NB4 (cell line): ENCODE data around the gene EVC.

Source experiments
- TF ChIP-seq, protein P1 (sequence below): IDR thresholded peaks from one replicate; pipeline ENCODE4 v1.5.1; 2012; ENCODE audit warnings: low read depth, low read length
- TF ChIP-seq, protein P2 (sequence below): IDR thresholded peaks from 2 replicates; pipeline ENCODE4 v1.6.1; 2011; ENCODE audit warnings: low read depth, low read length

DNA sequence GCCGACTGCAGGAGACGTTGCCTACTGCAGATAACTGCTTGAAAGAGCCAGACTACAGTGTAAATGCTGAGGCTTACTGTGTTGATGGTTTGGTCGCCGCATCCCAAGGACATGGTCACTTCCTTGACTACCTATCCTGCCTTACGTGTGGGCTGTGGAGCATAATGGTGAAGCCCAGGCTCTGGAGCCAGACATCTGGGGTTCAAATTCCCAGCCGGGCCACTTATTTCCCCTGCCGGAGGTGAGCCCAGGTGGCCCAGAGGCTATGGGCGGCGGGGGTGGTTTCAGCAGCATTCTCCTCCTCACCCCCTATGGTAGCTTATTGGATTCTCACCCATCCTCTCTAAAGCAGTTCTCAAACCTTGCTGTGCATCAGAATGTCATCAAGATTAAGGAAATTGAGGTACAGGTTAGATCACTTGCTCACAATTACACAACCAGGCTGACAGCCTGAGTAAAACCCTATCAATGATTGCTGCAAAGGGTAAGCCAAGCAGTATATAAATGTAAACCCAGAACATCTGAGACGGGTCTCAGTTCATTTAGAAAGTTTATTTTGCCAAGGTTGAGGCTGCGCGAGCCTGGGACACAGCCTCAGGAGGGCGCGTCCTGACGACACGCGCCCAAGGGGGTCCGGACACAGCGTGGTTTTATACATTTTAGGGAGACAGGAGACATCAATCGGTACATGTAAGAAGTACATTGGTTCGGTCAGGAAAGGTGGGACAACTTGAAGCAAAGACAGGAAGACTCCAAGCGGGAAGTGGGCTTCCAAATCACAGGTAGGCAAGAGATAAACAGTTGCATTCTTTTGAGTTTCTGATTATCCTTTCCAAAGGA, 48.5 kb downstream of the EVC start:
- TF ChIP-seq, protein P1, sequence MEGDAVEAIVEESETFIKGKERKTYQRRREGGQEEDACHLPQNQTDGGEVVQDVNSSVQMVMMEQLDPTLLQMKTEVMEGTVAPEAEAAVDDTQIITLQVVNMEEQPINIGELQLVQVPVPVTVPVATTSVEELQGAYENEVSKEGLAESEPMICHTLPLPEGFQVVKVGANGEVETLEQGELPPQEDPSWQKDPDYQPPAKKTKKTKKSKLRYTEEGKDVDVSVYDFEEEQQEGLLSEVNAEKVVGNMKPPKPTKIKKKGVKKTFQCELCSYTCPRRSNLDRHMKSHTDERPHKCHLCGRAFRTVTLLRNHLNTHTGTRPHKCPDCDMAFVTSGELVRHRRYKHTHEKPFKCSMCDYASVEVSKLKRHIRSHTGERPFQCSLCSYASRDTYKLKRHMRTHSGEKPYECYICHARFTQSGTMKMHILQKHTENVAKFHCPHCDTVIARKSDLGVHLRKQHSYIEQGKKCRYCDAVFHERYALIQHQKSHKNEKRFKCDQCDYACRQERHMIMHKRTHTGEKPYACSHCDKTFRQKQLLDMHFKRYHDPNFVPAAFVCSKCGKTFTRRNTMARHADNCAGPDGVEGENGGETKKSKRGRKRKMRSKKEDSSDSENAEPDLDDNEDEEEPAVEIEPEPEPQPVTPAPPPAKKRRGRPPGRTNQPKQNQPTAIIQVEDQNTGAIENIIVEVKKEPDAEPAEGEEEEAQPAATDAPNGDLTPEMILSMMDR, result no peak
- TF ChIP-seq, protein P2, sequence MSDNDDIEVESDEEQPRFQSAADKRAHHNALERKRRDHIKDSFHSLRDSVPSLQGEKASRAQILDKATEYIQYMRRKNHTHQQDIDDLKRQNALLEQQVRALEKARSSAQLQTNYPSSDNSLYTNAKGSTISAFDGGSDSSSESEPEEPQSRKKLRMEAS, result no peak
